ENCODE data around the gene USP36.

- no peak for TF ChIP-seq CTCF (IDR thresholded peaks at IDR 0.05; ENCODE audit: insufficient read depth, low read length, poor library complexity, severe bottlenecking)
- no peak for TF ChIP-seq EZH2phosphoT487 (conservative IDR thresholded peaks at IDR 0.05; ENCODE audit: low read length)
These were observed 21.7 kb upstream of the USP36 start for GRCh38 chr17:78862073-78863023.

Data from SU-DHL-6 (cell line).